ENCODE results near the gene RAX. TPM values are rescaled to one million over a fixed set of nuclear protein-coding genes. Genes with fewer than 3 reads are reported as not detected.
"Not testable (repeated sequence)": the region's sequence is repeated elsewhere in the genome, so short reads cannot be mapped to it uniquely, and the experiment has no call there.

RAX gene
- total and polyA plus RNA-seq, 2 donors (not counting 1 experiment from before 2014, with no cell fraction given): not detected

GRCh38 chr18:59264121-59264571 lies 9.1 kb downstream of the RAX start:
- H3K79me2 ChIP-seq (ENCODE audit: control insufficient read depth, insufficient read depth, low read length): no peaks in the 10 kb centered on the region
- H4K20me1 ChIP-seq (ENCODE audit: control insufficient read depth, extremely low read depth, insufficient read depth, low read length): no peaks in the 10 kb centered on the region
- H3K27ac ChIP-seq (ENCODE audit: insufficient read depth, low read length): no peak overlapping the region
- no peak overlapping the region for H3K9ac ChIP-seq (ENCODE audit: insufficient read depth, low read length)
- no peak overlapping the region for H3K4me3 ChIP-seq (replicated peaks in 1 of 4; ENCODE audit: control extremely low read depth in 1 of 4, insufficient read depth in 1 of 4, low read depth in 3 of 4, low read length in 4 of 4)
- no peak for DNase-seq (ENCODE audit: low read depth in 2 of 2)
- no peaks in the 10 kb centered on the region for H3K36me3 ChIP-seq (ENCODE audit: control insufficient read depth, insufficient read depth, low read length)
- TF ChIP-seq CTCF (conservative IDR thresholded peaks at IDR 0.05 in 1 of 2, IDR thresholded peaks at IDR 0.05 in 1 of 2; ENCODE audit: low read depth in 1 of 2, low read length in 2 of 2) (no peak), EZH2 (IDR thresholded peaks at IDR 0.05; ENCODE audit: low read length, missing control alignments) (peak; percentile 68)
- no peaks in the 10 kb centered on the region for H3K9me3 ChIP-seq (ENCODE audit: control insufficient read depth, insufficient read depth, low read depth, low read length)
- H3K4me2 ChIP-seq (ENCODE audit: extremely low read depth, insufficient read depth, low read length): no peak overlapping the region
- peaks cover 58% of the 10 kb centered on the region for H3K27me3 ChIP-seq (ENCODE audit: control insufficient read depth, insufficient read depth, low read length)
- H3K4me1 ChIP-seq (ENCODE audit: control insufficient read depth, extremely low read depth, insufficient read depth, low read length): no peaks in the 10 kb centered on the region
- no peak overlapping the region for H2AFZ ChIP-seq (ENCODE audit: low read length)

GRCh38 chr18:59263661-59264060 lies 9.6 kb downstream of the RAX start:
- Histone ChIP-seq H3K9me3 (ENCODE audit: control insufficient read depth, insufficient read depth, low read depth, low read length) (no peaks in the 10 kb centered on the region), H3K79me2 (ENCODE audit: control insufficient read depth, insufficient read depth, low read length) (no peaks in the 10 kb centered on the region), H3K4me2 (ENCODE audit: extremely low read depth, insufficient read depth, low read length) (no peak overlapping the region), H3K4me3 (replicated peaks in 1 of 4; ENCODE audit: control extremely low read depth in 1 of 4, insufficient read depth in 1 of 4, low read depth in 3 of 4, low read length in 4 of 4) (no peak overlapping the region), H3K27ac (ENCODE audit: insufficient read depth, low read length) (no peak overlapping the region), H3K9ac (ENCODE audit: insufficient read depth, low read length) (no peak overlapping the region), H3K36me3 (ENCODE audit: control insufficient read depth, insufficient read depth, low read length) (no peaks in the 10 kb centered on the region), H2AFZ (ENCODE audit: low read length) (no peak overlapping the region), H3K4me1 (ENCODE audit: control insufficient read depth, extremely low read depth, insufficient read depth, low read length) (no peaks in the 10 kb centered on the region), H3K27me3 (ENCODE audit: control insufficient read depth, insufficient read depth, low read length) (peaks cover 55% of the 10 kb centered on the region), H4K20me1 (ENCODE audit: control insufficient read depth, extremely low read depth, insufficient read depth, low read length) (no peaks in the 10 kb centered on the region)
- no peak for TF ChIP-seq CTCF (conservative IDR thresholded peaks at IDR 0.05 in 1 of 2, IDR thresholded peaks at IDR 0.05 in 1 of 2; ENCODE audit: low read depth in 1 of 2, low read length in 2 of 2)
- TF ChIP-seq EZH2 (IDR thresholded peaks at IDR 0.05; ENCODE audit: low read length, missing control alignments): no peak
- no peak for DNase-seq (ENCODE audit: low read depth in 2 of 2)

GRCh38 chr18:59262243-59262642 lies 11.0 kb downstream of the RAX start:
- peaks cover 42% of the 10 kb centered on the region for H3K27me3 ChIP-seq (ENCODE audit: control insufficient read depth, insufficient read depth, low read length)
- H3K4me3 ChIP-seq (replicated peaks in 1 of 4; ENCODE audit: control extremely low read depth in 1 of 4, insufficient read depth in 1 of 4, low read depth in 3 of 4, low read length in 4 of 4); H4K20me1 ChIP-seq (ENCODE audit: control insufficient read depth, extremely low read depth, insufficient read depth, low read length); H2AFZ ChIP-seq (ENCODE audit: low read length); H3K4me1 ChIP-seq (ENCODE audit: control insufficient read depth, extremely low read depth, insufficient read depth, low read length); DNase-seq (ENCODE audit: low read depth in 2 of 2); H3K9me3 ChIP-seq (ENCODE audit: control insufficient read depth, insufficient read depth, low read depth, low read length); H3K9ac ChIP-seq (ENCODE audit: insufficient read depth, low read length); H3K27ac ChIP-seq (ENCODE audit: insufficient read depth, low read length); H3K4me2 ChIP-seq (ENCODE audit: extremely low read depth, insufficient read depth, low read length); H3K79me2 ChIP-seq (ENCODE audit: control insufficient read depth, insufficient read depth, low read length); H3K36me3 ChIP-seq (ENCODE audit: control insufficient read depth, insufficient read depth, low read length): not testable (repeated sequence)

GRCh38 chr18:59261842-59262241 lies 11.4 kb downstream of the RAX start:
- H3K79me2 ChIP-seq (ENCODE audit: control insufficient read depth, insufficient read depth, low read length); H3K36me3 ChIP-seq (ENCODE audit: control insufficient read depth, insufficient read depth, low read length); H3K4me3 ChIP-seq (replicated peaks in 1 of 4; ENCODE audit: control extremely low read depth in 1 of 4, insufficient read depth in 1 of 4, low read depth in 3 of 4, low read length in 4 of 4); H2AFZ ChIP-seq (ENCODE audit: low read length); H3K4me2 ChIP-seq (ENCODE audit: extremely low read depth, insufficient read depth, low read length); H3K27ac ChIP-seq (ENCODE audit: insufficient read depth, low read length); H3K9me3 ChIP-seq (ENCODE audit: control insufficient read depth, insufficient read depth, low read depth, low read length); H3K4me1 ChIP-seq (ENCODE audit: control insufficient read depth, extremely low read depth, insufficient read depth, low read length); H4K20me1 ChIP-seq (ENCODE audit: control insufficient read depth, extremely low read depth, insufficient read depth, low read length); DNase-seq (ENCODE audit: low read depth in 2 of 2); H3K9ac ChIP-seq (ENCODE audit: insufficient read depth, low read length): not testable (repeated sequence)
- H3K27me3 ChIP-seq (ENCODE audit: control insufficient read depth, insufficient read depth, low read length): peaks cover 38% of the 10 kb centered on the region

GRCh38 chr18:59255491-59255890 lies 17.8 kb downstream of the RAX start:
- H3K4me2 ChIP-seq (ENCODE audit: extremely low read depth, insufficient read depth, low read length); H3K27ac ChIP-seq (ENCODE audit: insufficient read depth, low read length); H3K9ac ChIP-seq (ENCODE audit: insufficient read depth, low read length); H3K36me3 ChIP-seq (ENCODE audit: control insufficient read depth, insufficient read depth, low read length); H2AFZ ChIP-seq (ENCODE audit: low read length); H3K9me3 ChIP-seq (ENCODE audit: control insufficient read depth, insufficient read depth, low read depth, low read length); H3K4me1 ChIP-seq (ENCODE audit: control insufficient read depth, extremely low read depth, insufficient read depth, low read length); H3K79me2 ChIP-seq (ENCODE audit: control insufficient read depth, insufficient read depth, low read length); DNase-seq (ENCODE audit: low read depth in 2 of 2); H3K27me3 ChIP-seq (ENCODE audit: control insufficient read depth, insufficient read depth, low read length); H4K20me1 ChIP-seq (ENCODE audit: control insufficient read depth, extremely low read depth, insufficient read depth, low read length); H3K4me3 ChIP-seq (replicated peaks in 1 of 4; ENCODE audit: control extremely low read depth in 1 of 4, insufficient read depth in 1 of 4, low read depth in 3 of 4, low read length in 4 of 4): not testable (repeated sequence)

All from fibroblast of lung (primary cell).